Suprapubic skin (tissue), 4 donors: Measurements from ENCODE around the gene ADAM20. TPM values are rescaled to one million over a fixed set of nuclear protein-coding genes. Genes with fewer than 3 reads are reported as not detected.
"Not testable (repeated sequence)": the region's sequence is repeated elsewhere in the genome, so short reads cannot be mapped to it uniquely, and the experiment has no call there.

Source experiments
- DNase-seq, 2 donors: peaks; one replicate each; pipeline ENCODE4 v3.0.0-alpha.2; 2019; ENCODE audit warnings: low spot score in 2 of 2
- H3K27ac ChIP-seq: fragments of 200-600 bp; sonication (generic); one replicate; pipeline ENCODE4 v1.5.1; 2019
- H3K27me3 ChIP-seq: fragments of 200-600 bp; sonication (generic); one replicate; pipeline ENCODE4 v1.5.1; 2019
- H3K36me3 ChIP-seq: fragments of 200-600 bp; sonication (generic); one replicate; pipeline ENCODE4 v1.5.1; 2019
- H3K4me1 ChIP-seq: fragments of 200-600 bp; sonication (generic); one replicate; pipeline ENCODE4 v1.5.1; 2019
- H3K4me3 ChIP-seq: fragments of 200-600 bp; sonication (generic); one replicate; pipeline ENCODE4 v1.5.1; 2019; ENCODE audit warnings: mild to moderate bottlenecking
- H3K9me3 ChIP-seq: fragments of 200-600 bp; sonication (generic); one replicate; pipeline ENCODE4 v1.5.1; 2019
- CTCF ChIP-seq, 2 donors: fragments of 200-600 bp in 1 of 2; fragments of 450-650 bp in 1 of 2; sonication (generic) in 1 of 2; IDR thresholded peaks; one replicate each; pipeline ENCODE4 v1.5.1; 2016 to 2019; ENCODE audit warnings: antibody characterized with exemption in 2 of 2, mild to moderate bottlenecking in 1 of 2, moderate library complexity in 1 of 2
- EP300 ChIP-seq: sonication (generic); formaldehyde crosslinking; IDR thresholded peaks from one replicate; pipeline ENCODE4 v1.6.1; 2017; ENCODE audit warnings: antibody characterized with exemption
- POLR2A ChIP-seq, 2 donors: fragments of 450-650 bp; IDR thresholded peaks; one replicate each; pipeline ENCODE4 v1.6.1; 2017; ENCODE audit warnings: antibody characterized with exemption in 2 of 2, mild to moderate bottlenecking in 2 of 2, moderate library complexity in 2 of 2
- POLR2AphosphoS5 ChIP-seq, 3 donors: sonication (generic); formaldehyde crosslinking; IDR thresholded peaks; one replicate each; pipeline ENCODE4 v1.6.1; 2017; ENCODE audit warnings: antibody characterized with exemption in 3 of 3
- WGBS: methylation state at CpG from one replicate; pipeline ENCODE4 v1.1.5; 2018; 5-methylcytosine and 5-hydroxymethylcytosine counted together
- total RNA-seq, 4 donors: library from RNA; depleted of rRNA; stranded (reverse); fragments of >200 nt; gene quantifications; one replicate each; pipeline ENCODE4 v1.1.0, GENCODE V29; 2016

Gene ADAM20
- total RNA-seq, 4 donors from 2014 or later: 0.16 to 5.6 (median 0.89) TPM

GRCh38 chr14:70514168-70515069, 20.4 kb downstream of the ADAM20 start:
- no peak for TF ChIP-seq EP300
- no peak for TF ChIP-seq CTCF (IDR thresholded peaks at IDR 0.05)
- no peak for TF ChIP-seq POLR2A (IDR thresholded peaks at IDR 0.05)
- no peak for TF ChIP-seq POLR2AphosphoS5 (IDR thresholded peaks at IDR 0.05)
- 67% methylated on average over 4 of the region's 4 CpGs for WGBS
- no peaks in the 10 kb centered on the region for H3K9me3 ChIP-seq
- H3K36me3 ChIP-seq: no peaks in the 10 kb centered on the region
- no peak overlapping the region for H3K4me3 ChIP-seq
- DNase-seq: no peak
- H3K27ac ChIP-seq: no peak overlapping the region
- H3K27me3 ChIP-seq: no peaks in the 10 kb centered on the region
- no peaks in the 10 kb centered on the region for H3K4me1 ChIP-seq

- no peak for DNase-seq
Measured at GRCh38 chr14:70498191-70498590, 36.6 kb downstream of the ADAM20 start.

GRCh38 chr14:70489579-70490200, 45.1 kb downstream of the ADAM20 start:
- Histone ChIP-seq H3K36me3 (no peaks in the 10 kb centered on the region), H3K9me3 (peaks cover 16% of the 10 kb centered on the region), H3K4me1 (no peaks in the 10 kb centered on the region), H3K4me3 (no peak overlapping the region), H3K27me3 (no peaks in the 10 kb centered on the region), H3K27ac (no peak overlapping the region)
- DNase-seq: no peak
- TF ChIP-seq CTCF (IDR thresholded peaks at IDR 0.05): no peak
- no peak for TF ChIP-seq POLR2A (IDR thresholded peaks at IDR 0.05)
- TF ChIP-seq EP300: no peak
- TF ChIP-seq POLR2AphosphoS5 (IDR thresholded peaks at IDR 0.05): no peak
- 65% methylated on average over 2 of the region's 3 CpGs for WGBS

More at GRCh38 chr14:70498191-70498590, 36.6 kb downstream of the ADAM20 start:
- Histone ChIP-seq H3K9me3 (no peaks in the 10 kb centered on the region), H3K4me1 (no peaks in the 10 kb centered on the region), H3K36me3 (no peaks in the 10 kb centered on the region), H3K27me3 (no peaks in the 10 kb centered on the region), H3K4me3 (no peak overlapping the region), H3K27ac (no peak overlapping the region)
- TF ChIP-seq POLR2A (IDR thresholded peaks at IDR 0.05) (no peak), POLR2AphosphoS5 (IDR thresholded peaks at IDR 0.05) (no peak), CTCF (IDR thresholded peaks at IDR 0.05) (no peak), EP300 (no peak)

GRCh38 chr14:70477356-70478105, 57.3 kb downstream of the ADAM20 start:
- not testable (repeated sequence) for H3K27ac ChIP-seq, H3K4me1 ChIP-seq, H3K4me3 ChIP-seq, DNase-seq, H3K9me3 ChIP-seq, H3K36me3 ChIP-seq, H3K27me3 ChIP-seq
- 93% methylated on average over 16 of the region's 57 CpGs for WGBS

- not testable (repeated sequence) for H3K27me3 ChIP-seq, H3K36me3 ChIP-seq, H3K9me3 ChIP-seq, DNase-seq, H3K4me1 ChIP-seq, H3K4me3 ChIP-seq, H3K27ac ChIP-seq
- WGBS: 92% methylated on average over 9 of the region's 13 CpGs
Measured at GRCh38 chr14:70475459-70475858, 59.3 kb downstream of the ADAM20 start.

GRCh38 chr14:70473825-70474224, 61.0 kb downstream of the ADAM20 start:
- WGBS: 82% methylated on average over 2 of the region's 2 CpGs
- H3K36me3 ChIP-seq: no peaks in the 10 kb centered on the region
- no peaks in the 10 kb centered on the region for H3K27me3 ChIP-seq
- H3K9me3 ChIP-seq: no peaks in the 10 kb centered on the region
- TF ChIP-seq CTCF (IDR thresholded peaks at IDR 0.05): no peak
- no peak for TF ChIP-seq POLR2A (IDR thresholded peaks at IDR 0.05)
- TF ChIP-seq EP300: no peak
- no peak for TF ChIP-seq POLR2AphosphoS5 (IDR thresholded peaks at IDR 0.05)
- no peak overlapping the region for H3K27ac ChIP-seq
- no peaks in the 10 kb centered on the region for H3K4me1 ChIP-seq
- DNase-seq: no peak
- no peak overlapping the region for H3K4me3 ChIP-seq
